ENCODE measurements around the gene SLC12A2.

- TF ChIP-seq CTCF (IDR thresholded peaks at IDR 0.05; ENCODE audit: low read depth, low read length) (no peak), EZH2phosphoT487 (IDR thresholded peaks at IDR 0.05; ENCODE audit: low read depth) (no peak)
Measured at GRCh38 chr5:128074953-128075352, 8.6 kb upstream of the SLC12A2 start.
